ENCODE measurements around the gene OSM. TPM values are rescaled to one million over a fixed set of nuclear protein-coding genes. Genes with fewer than 3 reads are reported as not detected.

The OSM gene
- polyA plus RNA-seq, 2 of the 4 experiments (the other 2 are of a cell fraction): not detected

- WGBS (ENCODE audit: missing lambda C conversion rate): 57% methylated on average over 3 of the region's 4 CpGs
- POLR2A ChIA-PET: no interaction called here
- DNase-seq (ENCODE audit: low read depth in 1 of 2, low spot score in 1 of 2) (no peak), ATAC-seq (no peak; a peak in 1 of 6 replicates), FAIRE-seq (no peak)
- CTCF ChIA-PET: no interaction called here
- TF ChIP-seq ESRRA (IDR thresholded peaks at IDR 0.05; ENCODE audit: borderline replicate concordance, low read length) (no peak), NFE2L2 (conservative IDR thresholded peaks at IDR 0.05; ENCODE audit: low read length) (no peak), HOXA7 (CRISPR knock-in tag; IDR thresholded peaks at IDR 0.05) (no peak), MAZ (IDR thresholded peaks at IDR 0.05; ENCODE audit: borderline replicate concordance, low read depth, low read length) (no peak), BCL3 (IDR thresholded peaks at IDR 0.05) (no peak), KDM5A (IDR thresholded peaks at IDR 0.05) (no peak), EHMT2 (IDR thresholded peaks at IDR 0.05; ENCODE audit: low read depth) (no peak), SMC3 (IDR thresholded peaks at IDR 0.05) (no peak)
- peaks cover 9% of the 10 kb centered on the region for H3K4me1 ChIP-seq
- H3K4me2 ChIP-seq: no peak overlapping the region
- no peak overlapping the region for H3K4me3 ChIP-seq
- H3K9me3 ChIP-seq: no peaks in the 10 kb centered on the region
- 0 out of 6 replicates have a peak overlapping the region, but pooled peaks of 1 of the 2 experiments have one; percentile 32 for H3K27ac ChIP-seq
Measured at GRCh38 chr22:30305519-30305905, 38.9 kb upstream of the OSM start.

GRCh38 chr22:30304495-30305244 lies 38.0 kb upstream of the OSM start:
- no peak for FAIRE-seq
- Histone ChIP-seq H3K4me3 (no peak overlapping the region), H3K4me1 (peaks cover 9% of the 10 kb centered on the region), H3K4me2 (no peak overlapping the region), H3K9me3 (no peaks in the 10 kb centered on the region), H3K27ac (no peak overlapping the region)
- DNase-seq (ENCODE audit: low read depth in 1 of 2, low spot score in 1 of 2): no peak
- TF ChIP-seq ZC3H11A (IDR thresholded peaks at IDR 0.05): no peak
- no peak for TF ChIP-seq HDAC2 (IDR thresholded peaks at IDR 0.05)
- no peak for TF ChIP-seq MAZ (IDR thresholded peaks at IDR 0.05; ENCODE audit: borderline replicate concordance, low read depth, low read length)
- TF ChIP-seq CHD4 (IDR thresholded peaks at IDR 0.05; ENCODE audit: borderline replicate concordance): no peak
- TF ChIP-seq POLR2AphosphoS2 (conservative IDR thresholded peaks at IDR 0.05; ENCODE audit: low read length): no peak
- TF ChIP-seq ESRRA (IDR thresholded peaks at IDR 0.05; ENCODE audit: borderline replicate concordance, low read length): no peak
- TF ChIP-seq JUNB (IDR thresholded peaks at IDR 0.05): no peak
- TF ChIP-seq ATOH8 (CRISPR knock-in tag; IDR thresholded peaks at IDR 0.05; ENCODE audit: low read depth): no peak
- no peak for TF ChIP-seq POLR2A (IDR thresholded peaks at IDR 0.05; ENCODE audit: low read length)
- TF ChIP-seq EP300 (IDR thresholded peaks at IDR 0.05): no peak
- CTCF ChIA-PET: interaction anchor here (1.0 to 1.3 kb wide), 2 partner anchors 16 to 18 kb away, joined by 4 to 6 read pairs; no protein-coding TSS in a partner anchor
- POLR2A ChIA-PET: no interaction called here
- WGBS (ENCODE audit: missing lambda C conversion rate): 88% methylated on average over 7 of the region's 7 CpGs
- ATAC-seq: no peak

- CTCF ChIA-PET: interaction anchor here (1.2 to 4.1 kb wide), 4 partner anchors 11 to 195 kb away, joined by 3 to 17 read pairs (median 11); partner anchors contain the start of gene RNF215
- WGBS (ENCODE audit: missing lambda C conversion rate): 97% methylated on average over 5 of the region's 5 CpGs
- H3K27ac ChIP-seq: no peak overlapping the region; a peak in 1 of 6 replicates
- DNase-seq (ENCODE audit: low read depth in 1 of 2, low spot score in 1 of 2): no peak
- H3K4me3 ChIP-seq: no peak overlapping the region
- no peaks in the 10 kb centered on the region for H3K9me3 ChIP-seq
- POLR2A ChIA-PET: no interaction called here
- FAIRE-seq: no peak
- no peak for ATAC-seq
- peaks cover 9% of the 10 kb centered on the region for H3K4me1 ChIP-seq
- H3K4me2 ChIP-seq: no peak overlapping the region
- TF ChIP-seq SREBF2 (IDR thresholded peaks at IDR 0.05) (no peak), BCL3 (IDR thresholded peaks at IDR 0.05) (no peak), RARB (CRISPR knock-in tag; IDR thresholded peaks at IDR 0.05) (no peak), FOSB (CRISPR knock-in tag; IDR thresholded peaks at IDR 0.05) (no peak), HOXA7 (CRISPR knock-in tag; IDR thresholded peaks at IDR 0.05) (no peak), CHD4 (IDR thresholded peaks at IDR 0.05; ENCODE audit: borderline replicate concordance) (no peak), ZC3H11A (IDR thresholded peaks at IDR 0.05) (no peak), MAFK (IDR thresholded peaks at IDR 0.05; ENCODE audit: partially characterized antibody) (no peak), EP300 (IDR thresholded peaks at IDR 0.05) (no peak), MAX (IDR thresholded peaks at IDR 0.05) (no peak), USF2 (IDR thresholded peaks at IDR 0.05) (no peak), ESRRA (IDR thresholded peaks at IDR 0.05; ENCODE audit: borderline replicate concordance, low read length) (no peak), BHLHE40 (IDR thresholded peaks at IDR 0.05; ENCODE audit: low read depth, low read length) (no peak), JUNB (IDR thresholded peaks at IDR 0.05) (no peak), HOXB13 (CRISPR knock-in tag; IDR thresholded peaks at IDR 0.05; ENCODE audit: low read depth) (no peak), FOXS1 (CRISPR knock-in tag; IDR thresholded peaks at IDR 0.05) (no peak), RFX5 (IDR thresholded peaks at IDR 0.05) (no peak), CTCF (IDR thresholded peaks at IDR 0.05) (no peak)
Measured at GRCh38 chr22:30302810-30303138, 36.1 kb upstream of the OSM start.

Data from A549 (cell line).